SIG-M5 (cell line): Measurements from ENCODE around the gene TPI1.
"Not testable (repeated sequence)": the region's sequence is repeated elsewhere in the genome, so short reads cannot be mapped to it uniquely, and the experiment has no call there.

Source experiments
- DNase-seq: peaks from one replicate; lab custom pipeline; 2025; lab: John Stamatoyannopoulos, UW

TPI1 gene

DNA sequence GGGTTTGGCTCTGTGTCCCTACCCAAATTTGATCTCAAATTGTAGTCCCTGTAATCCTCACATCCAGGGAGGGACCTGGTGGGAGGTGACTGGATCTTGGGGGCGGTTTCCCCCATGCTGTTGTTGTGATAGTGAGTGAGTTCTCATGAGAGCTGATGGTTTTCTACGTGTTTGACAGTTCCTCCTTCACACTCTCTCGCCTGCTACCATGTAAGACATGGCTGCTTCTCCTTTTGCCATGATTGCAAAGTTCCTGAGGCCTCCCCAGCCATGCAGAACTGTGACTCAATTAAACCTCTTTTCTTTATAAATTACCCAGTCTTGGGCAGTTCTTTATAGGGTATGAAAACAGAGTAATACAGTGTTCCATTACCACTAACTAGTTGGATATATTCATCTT is 27.0 kb downstream of the TPI1 start:
- DNase-seq: no peak

GRCh38 chr12:6896846-6897435 is 29.6 kb downstream of the TPI1 start:
- DNase-seq: no peak

GRCh38 chr12:6899427-6899826 is 32.1 kb downstream of the TPI1 start:
- no peak for DNase-seq

- DNase-seq: no peak
Measured at GRCh38 chr12:6899837-6900519, 32.6 kb downstream of the TPI1 start.

GRCh38 chr12:6902448-6902847 is 35.1 kb downstream of the TPI1 start:
- no peak for DNase-seq

DNA sequence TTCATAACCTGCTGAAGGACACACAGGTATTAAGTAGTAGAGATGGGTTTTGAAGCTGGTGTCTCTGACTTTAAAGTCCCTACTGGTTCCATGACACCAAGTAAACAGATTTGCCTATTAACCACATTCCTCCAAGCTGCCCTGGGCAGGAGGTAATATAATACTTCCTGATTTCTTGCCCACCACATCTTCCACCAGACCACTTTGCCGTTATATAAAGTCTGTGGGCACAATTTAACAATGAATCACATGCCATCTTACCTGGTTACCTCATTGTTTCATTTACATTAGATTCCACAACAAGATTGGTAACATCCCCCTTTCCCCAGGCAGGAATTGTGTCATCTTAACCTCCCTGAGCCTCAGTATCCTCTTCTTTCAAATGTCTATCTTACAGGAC is 36.4 kb downstream of the TPI1 start:
- no peak for DNase-seq

- peak; percentile 80 for DNase-seq
Measured at GRCh38 chr12:6904280-6905276, 37.2 kb downstream of the TPI1 start, which contains the start of gene LRRC23. LRRC23 (plus strand) TSS chr12:6904822; CDS start chr12:6905634, 812 bp downstream.

- DNase-seq: no peak
Measured at GRCh38 chr12:6905414-6906040, 38.2 kb downstream of the TPI1 start.

DNA sequence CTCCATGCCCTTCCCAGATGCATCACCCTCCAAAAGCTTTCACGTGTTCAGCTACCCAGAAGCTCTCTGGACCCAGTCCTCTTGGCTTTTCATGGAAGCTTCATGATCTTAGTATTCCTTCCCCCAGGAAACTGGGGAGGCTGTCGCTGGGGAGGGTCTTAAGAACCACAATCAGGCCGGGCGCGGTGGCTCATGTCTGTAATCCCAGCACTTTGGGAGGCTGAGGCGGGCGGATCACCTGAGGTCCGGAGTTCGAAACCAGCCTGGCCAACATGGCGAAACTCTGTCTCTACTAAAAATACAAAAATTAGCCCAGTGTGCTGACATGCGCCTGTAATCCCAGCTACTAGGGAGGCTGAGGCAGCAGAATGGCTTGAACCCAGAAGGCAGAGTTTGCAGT is 40.8 kb downstream of the TPI1 start:
- DNase-seq: not testable (repeated sequence)

GRCh38 chr12:6909421-6910145 is 42.3 kb downstream of the TPI1 start:
- DNase-seq: no peak

DNA sequence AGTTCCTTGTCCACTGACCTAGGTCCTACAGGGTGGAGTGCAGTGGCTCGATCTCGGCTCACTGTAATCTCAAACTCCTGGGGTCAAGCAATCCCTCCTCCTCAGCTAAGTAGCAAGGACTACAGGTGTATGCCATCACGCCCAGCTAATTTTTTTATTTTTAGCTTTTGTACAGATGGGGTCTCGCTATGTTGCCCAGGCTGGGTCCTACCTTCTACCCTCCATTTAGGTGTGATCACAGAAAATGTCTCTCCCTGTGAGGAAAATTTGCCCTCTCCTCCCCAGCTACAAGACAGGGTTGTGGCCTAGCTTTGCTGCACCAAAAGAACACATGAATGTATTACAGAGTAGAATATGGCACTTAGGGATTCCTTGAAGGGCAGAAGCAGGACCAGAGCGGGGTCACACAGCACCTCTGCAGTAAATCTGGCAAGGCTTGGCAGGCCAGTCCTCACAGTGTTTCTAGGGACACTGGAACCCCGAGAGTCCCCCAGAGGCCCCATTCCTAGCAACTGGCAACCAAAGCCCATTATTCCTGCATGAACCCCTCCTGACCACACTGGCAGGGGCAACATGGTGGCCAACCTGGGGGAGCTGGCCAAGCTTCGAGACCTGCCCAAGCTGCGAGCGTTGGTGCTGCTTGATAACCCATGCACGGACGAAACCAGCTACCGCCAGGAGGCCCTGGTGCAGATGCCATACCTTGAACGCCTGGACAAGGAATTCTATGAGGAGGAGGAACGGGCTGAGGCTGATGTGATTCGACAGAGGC is 45.0 kb downstream of the TPI1 start:
- DNase-seq: no peak

DNA sequence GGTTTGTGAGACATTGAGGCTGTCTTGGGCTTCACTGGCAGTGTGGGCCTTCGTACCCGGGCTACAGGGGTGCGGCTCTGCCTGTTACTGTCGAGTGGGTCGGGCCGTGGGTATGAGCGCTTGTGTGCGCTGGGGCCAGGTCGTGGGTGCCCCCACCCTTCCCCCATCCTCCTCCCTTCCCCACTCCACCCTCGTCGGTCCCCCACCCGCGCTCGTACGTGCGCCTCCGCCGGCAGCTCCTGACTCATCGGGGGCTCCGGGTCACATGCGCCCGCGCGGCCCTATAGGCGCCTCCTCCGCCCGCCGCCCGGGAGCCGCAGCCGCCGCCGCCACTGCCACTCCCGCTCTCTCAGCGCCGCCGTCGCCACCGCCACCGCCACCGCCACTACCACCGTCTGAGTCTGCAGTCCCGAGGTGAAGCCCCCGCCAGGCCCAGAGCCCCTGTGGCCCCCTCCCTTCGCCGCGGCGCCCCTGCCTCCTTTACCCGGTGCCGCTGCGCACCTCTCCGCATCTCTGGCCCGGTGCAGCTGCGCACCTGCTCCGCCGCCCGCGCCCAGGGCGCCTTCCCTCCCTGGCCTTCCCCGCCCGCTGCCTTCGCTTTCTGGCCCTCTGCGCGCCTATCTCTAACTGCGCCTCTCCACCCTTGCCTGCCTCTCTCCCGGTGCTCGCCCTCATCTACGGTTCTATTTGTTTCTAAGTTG is 47.1 kb downstream of the TPI1 start, which contains the start of gene ENO2:
TSS of gene ENO2 (plus strand) at position 335 of the 701 bp plus-strand sequence. CDS start 1,253 bp downstream, outside the sequence.
- DNase-seq: no peak

DNA sequence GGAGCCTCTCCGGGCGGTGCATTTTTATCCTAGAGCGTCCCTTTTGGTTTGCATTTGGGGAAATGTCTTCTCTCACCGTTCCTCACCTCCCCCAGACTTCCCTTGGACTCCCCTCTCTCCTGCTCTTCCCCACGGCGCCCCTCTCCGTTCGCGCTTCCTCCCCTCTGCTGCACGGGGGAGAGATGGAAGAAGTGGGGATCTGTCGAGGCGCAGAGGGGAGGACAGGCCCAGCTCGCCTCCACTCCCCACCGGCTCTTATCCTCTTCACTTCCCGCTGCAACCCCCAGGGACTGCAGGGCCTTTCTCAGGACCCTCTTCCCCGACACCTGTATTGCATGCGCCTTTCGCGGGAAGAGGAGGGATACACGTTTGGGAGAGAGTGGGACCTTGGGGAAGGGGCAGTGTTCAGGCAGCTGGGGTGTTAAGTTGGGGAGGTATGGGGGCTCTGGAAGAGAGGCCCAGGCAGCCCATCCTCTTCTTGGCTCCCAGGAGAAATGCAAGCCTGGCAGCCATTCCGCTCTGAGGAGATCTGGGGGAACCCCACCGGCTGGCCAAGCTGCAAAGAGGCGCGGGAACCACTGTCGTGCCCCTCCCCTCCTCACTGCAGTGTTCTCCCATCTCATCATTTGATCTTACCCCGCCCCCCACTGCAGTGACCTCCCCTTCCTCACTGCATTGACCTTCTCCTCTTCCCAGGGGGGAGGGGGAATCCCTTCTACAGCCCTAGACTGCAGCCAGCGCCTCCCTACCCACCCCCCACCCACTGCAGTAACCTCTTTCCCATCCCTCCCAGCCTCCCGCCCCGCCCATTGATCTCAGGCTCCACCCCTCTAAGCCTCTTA is 47.8 kb downstream of the TPI1 start:
- DNase-seq: no peak

DNA sequence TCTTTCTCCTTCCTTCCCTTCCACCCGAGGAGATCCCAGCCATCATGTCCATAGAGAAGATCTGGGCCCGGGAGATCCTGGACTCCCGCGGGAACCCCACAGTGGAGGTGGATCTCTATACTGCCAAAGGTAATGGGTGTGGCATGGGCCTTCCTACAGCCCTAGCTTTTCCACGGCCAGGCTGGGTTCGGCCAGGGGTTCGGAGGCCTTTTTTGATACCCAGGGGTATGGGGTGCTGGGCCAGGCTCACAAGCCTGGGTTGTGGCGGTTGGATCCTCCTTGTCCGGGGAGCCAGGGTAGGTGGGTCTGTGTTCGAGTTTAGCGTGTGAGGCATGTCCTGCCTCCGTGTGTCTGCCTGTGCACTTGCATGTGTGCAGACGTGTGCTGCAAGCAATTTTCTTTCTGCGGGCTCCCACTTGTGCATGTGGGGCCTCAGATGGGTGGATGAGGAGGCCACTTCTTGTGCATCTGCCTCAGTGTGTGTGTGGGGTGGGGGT is 48.5 kb downstream of the TPI1 start:
- DNase-seq: no peak

DNA sequence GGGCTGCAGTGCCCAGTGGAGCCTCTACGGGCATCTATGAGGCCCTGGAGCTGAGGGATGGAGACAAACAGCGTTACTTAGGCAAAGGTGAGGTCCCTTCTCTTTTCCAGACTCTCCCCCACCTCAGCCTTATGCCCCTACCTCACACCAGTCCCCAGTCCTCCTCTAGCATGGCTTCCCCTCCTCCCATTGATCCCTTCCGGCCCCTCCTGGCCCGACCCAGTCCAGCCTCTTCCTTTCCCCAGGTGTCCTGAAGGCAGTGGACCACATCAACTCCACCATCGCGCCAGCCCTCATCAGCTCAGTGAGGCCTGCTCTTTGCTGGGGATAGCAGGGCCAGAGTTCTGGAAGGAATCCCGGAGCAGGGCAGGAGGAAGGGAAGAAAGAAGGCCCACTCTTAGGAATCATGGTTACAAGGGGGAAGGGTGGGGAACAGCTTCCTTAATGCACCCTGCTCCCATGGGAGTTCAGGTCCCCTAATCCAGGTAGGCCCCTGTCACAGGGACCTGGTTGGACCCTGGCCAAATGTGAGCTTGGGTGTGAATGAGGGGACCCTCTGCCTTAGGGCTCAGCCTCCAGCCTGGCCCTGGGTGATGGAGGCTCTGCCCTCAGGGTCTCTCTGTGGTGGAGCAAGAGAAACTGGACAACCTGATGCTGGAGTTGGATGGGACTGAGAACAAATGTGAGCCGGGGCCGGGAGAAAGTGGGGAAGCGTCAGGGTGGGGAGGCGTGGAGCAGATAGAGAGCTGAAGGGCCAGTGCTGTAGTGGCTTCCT is 49.3 kb downstream of the TPI1 start:
- no peak for DNase-seq

- DNase-seq: no peak
Measured at GRCh38 chr12:6917491-6918231, 50.3 kb downstream of the TPI1 start.

DNA sequence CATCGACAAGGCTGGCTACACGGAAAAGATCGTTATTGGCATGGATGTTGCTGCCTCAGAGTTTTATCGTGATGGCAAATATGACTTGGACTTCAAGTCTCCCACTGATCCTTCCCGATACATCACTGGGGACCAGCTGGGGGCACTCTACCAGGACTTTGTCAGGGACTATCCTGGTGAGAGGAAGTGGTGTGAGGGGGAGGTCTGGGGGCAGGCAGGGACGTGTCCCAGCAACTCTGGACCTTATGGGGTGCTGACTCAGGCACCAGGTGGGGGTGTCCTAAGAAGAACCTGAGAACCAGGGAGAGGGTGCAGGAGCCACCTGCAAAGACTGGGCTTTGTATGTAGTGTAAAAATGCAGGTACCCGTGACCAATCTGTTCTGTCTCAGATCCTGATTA is 52.3 kb downstream of the TPI1 start:
- no peak for DNase-seq
